ENCODE data around the gene FOCAD. TPM values are rescaled to one million over a fixed set of nuclear protein-coding genes. Genes with fewer than 3 reads are reported as not detected.

FOCAD gene
- total RNA-seq, 1 experiment from 2014 or later = 35.1 TPM

GRCh38 chr9:20698782-20699181, 14.7 kb downstream of the FOCAD start:
- POLR2A ChIA-PET (ENCODE audit: unreplicated experiment) = no interaction called here

GRCh38 chr9:20701060-20701459, 17.0 kb downstream of the FOCAD start:
- H2AFZ ChIP-seq (ENCODE audit: low read length) = no peak overlapping the region
- no peak overlapping the region for H3K4me3 ChIP-seq (ENCODE audit: low read length)
- TF ChIP-seq EZH2 (IDR thresholded peaks at IDR 0.05; ENCODE audit: low read length, unreplicated experiment) (no peak), CTCF (conservative IDR thresholded peaks at IDR 0.05; ENCODE audit: low read depth, low read length) (no peak), EZH2phosphoT487 (IDR thresholded peaks at IDR 0.05; ENCODE audit: borderline replicate concordance, low read length) (no peak)
- no peaks in the 10 kb centered on the region for H3K27me3 ChIP-seq (ENCODE audit: low read length)
- H3K79me2 ChIP-seq (ENCODE audit: low read length) = peaks cover 34% of the 10 kb centered on the region
- CTCF ChIA-PET = no interaction called here
- no TSS peak for BruUV-seq (replicated peaks)
- no peak overlapping the region for H3K9ac ChIP-seq (ENCODE audit: low read length)
- no peaks in the 10 kb centered on the region for H3K4me1 ChIP-seq (ENCODE audit: insufficient read depth, low read length)
- H3K27ac ChIP-seq (ENCODE audit: low read length) = no peak overlapping the region
- H3K36me3 ChIP-seq (ENCODE audit: low read depth, low read length) = no peaks in the 10 kb centered on the region
- POLR2A ChIA-PET (ENCODE audit: unreplicated experiment) = no interaction called here
- H4K20me1 ChIP-seq (ENCODE audit: low read length) = no peaks in the 10 kb centered on the region
- intact Hi-C loops (cut with micrococcal nuclease) = no loop called here
- H3K9me2 ChIP-seq (replicated peaks; ENCODE audit: low read length) = no peaks in the 10 kb centered on the region
- H3K9me3 ChIP-seq (ENCODE audit: low read length) = no peaks in the 10 kb centered on the region
- DNase-seq = no peak
- no peaks in the 10 kb centered on the region for H3F3A ChIP-seq (ENCODE audit: low read length, unreplicated experiment)
- no peak for ATAC-seq
- H3K4me2 ChIP-seq (ENCODE audit: low read length) = no peak overlapping the region

More at GRCh38 chr9:20698782-20699181, 14.7 kb downstream of the FOCAD start:
- Histone ChIP-seq H4K20me1 (ENCODE audit: low read length) (no peaks in the 10 kb centered on the region), H3F3A (ENCODE audit: low read length, unreplicated experiment) (no peaks in the 10 kb centered on the region), H3K27ac (ENCODE audit: low read length) (no peak overlapping the region), H3K9me2 (replicated peaks; ENCODE audit: low read length) (no peaks in the 10 kb centered on the region), H2AFZ (ENCODE audit: low read length) (no peak overlapping the region), H3K36me3 (ENCODE audit: low read depth, low read length) (no peaks in the 10 kb centered on the region; the same call in 1 of the 2 replicates), H3K4me1 (ENCODE audit: insufficient read depth, low read length) (no peaks in the 10 kb centered on the region), H3K9ac (ENCODE audit: low read length) (no peak overlapping the region), H3K4me3 (ENCODE audit: low read length) (no peak overlapping the region), H3K27me3 (ENCODE audit: low read length) (no peaks in the 10 kb centered on the region), H3K79me2 (ENCODE audit: low read length) (peaks cover 45% of the 10 kb centered on the region), H3K9me3 (ENCODE audit: low read length) (no peaks in the 10 kb centered on the region), H3K4me2 (ENCODE audit: low read length) (no peak overlapping the region)
- no peak for ATAC-seq
- TF ChIP-seq EZH2 (IDR thresholded peaks at IDR 0.05; ENCODE audit: low read length, unreplicated experiment) (no peak), EZH2phosphoT487 (IDR thresholded peaks at IDR 0.05; ENCODE audit: borderline replicate concordance, low read length) (no peak), CTCF (conservative IDR thresholded peaks at IDR 0.05; ENCODE audit: low read depth, low read length) (no peak)
- CTCF ChIA-PET = no interaction called here
- no peak for DNase-seq
- BruUV-seq (replicated peaks) = no TSS peak
- intact Hi-C loops (cut with micrococcal nuclease) = no loop called here

- ChIA-PET CTCF (interaction anchor here (0.6 kb wide), 1 partner anchor 772 kb away, joined by 3 read pairs; no protein-coding TSS in a partner anchor), POLR2A (ENCODE audit: unreplicated experiment) (no interaction called here)
- H3K27ac ChIP-seq (ENCODE audit: low read length) = no peak overlapping the region
- H3K4me2 ChIP-seq (ENCODE audit: low read length) = no peak overlapping the region
- no peaks in the 10 kb centered on the region for H3F3A ChIP-seq (ENCODE audit: low read length, unreplicated experiment)
- TF ChIP-seq EZH2phosphoT487 (IDR thresholded peaks at IDR 0.05; ENCODE audit: borderline replicate concordance, low read length) = no peak
- TF ChIP-seq EZH2 (IDR thresholded peaks at IDR 0.05; ENCODE audit: low read length, unreplicated experiment) = no peak
- no peak for TF ChIP-seq CTCF (conservative IDR thresholded peaks at IDR 0.05; ENCODE audit: low read depth, low read length)
- no peaks in the 10 kb centered on the region for H4K20me1 ChIP-seq (ENCODE audit: low read length)
- no peak overlapping the region for H2AFZ ChIP-seq (ENCODE audit: low read length)
- H3K4me3 ChIP-seq (ENCODE audit: low read length) = no peak overlapping the region
- H3K79me2 ChIP-seq (ENCODE audit: low read length) = peaks cover 30% of the 10 kb centered on the region; the same call in 1 of the 2 replicates
- no peaks in the 10 kb centered on the region for H3K36me3 ChIP-seq (ENCODE audit: low read depth, low read length)
- DNase-seq = no peak
- ATAC-seq = no peak
- H3K4me1 ChIP-seq (ENCODE audit: insufficient read depth, low read length) = no peaks in the 10 kb centered on the region
- H3K9me2 ChIP-seq (replicated peaks; ENCODE audit: low read length) = no peaks in the 10 kb centered on the region
- no peaks in the 10 kb centered on the region for H3K27me3 ChIP-seq (ENCODE audit: low read length)
- no TSS peak for BruUV-seq (replicated peaks)
- no peak overlapping the region for H3K9ac ChIP-seq (ENCODE audit: low read length)
- intact Hi-C loops (cut with micrococcal nuclease) = no loop called here
- H3K9me3 ChIP-seq (ENCODE audit: low read length) = no peaks in the 10 kb centered on the region
Measured at GRCh38 chr9:20702570-20702969, 18.5 kb downstream of the FOCAD start.

Data from PC-3 (cell line).